Urothelium cell line (cell line): ENCODE data around the gene GALE.
A peak's percentile ranks its signal among the peaks of the same experiment; 100 is the strongest.
"Not testable (repeated sequence)": the region's sequence is repeated elsewhere in the genome, so short reads cannot be mapped to it uniquely, and the experiment has no call there.

ENCODE experiments used
- DNase-seq: peaks from one replicate; pipeline ENCODE4 v3.0.0; 2011; ENCODE audit warnings: low spot score, mixed read lengths
- FAIRE-seq: peaks from 2 replicates; lab custom pipeline; 2011; peaks lifted over from hg19 to GRCh38; lab: Jason Lieb, UNC

The GALE gene

GRCh38 chr1:23800400-23801337 lies at the start of gene GALE:
Gene GALE, minus strand, starts transcription at chr1:23800754. Its CDS starts 1,747 bp downstream, at chr1:23799007.
- DNase-seq = peak; percentile 98
- FAIRE-seq = peak; percentile 98

DNA sequence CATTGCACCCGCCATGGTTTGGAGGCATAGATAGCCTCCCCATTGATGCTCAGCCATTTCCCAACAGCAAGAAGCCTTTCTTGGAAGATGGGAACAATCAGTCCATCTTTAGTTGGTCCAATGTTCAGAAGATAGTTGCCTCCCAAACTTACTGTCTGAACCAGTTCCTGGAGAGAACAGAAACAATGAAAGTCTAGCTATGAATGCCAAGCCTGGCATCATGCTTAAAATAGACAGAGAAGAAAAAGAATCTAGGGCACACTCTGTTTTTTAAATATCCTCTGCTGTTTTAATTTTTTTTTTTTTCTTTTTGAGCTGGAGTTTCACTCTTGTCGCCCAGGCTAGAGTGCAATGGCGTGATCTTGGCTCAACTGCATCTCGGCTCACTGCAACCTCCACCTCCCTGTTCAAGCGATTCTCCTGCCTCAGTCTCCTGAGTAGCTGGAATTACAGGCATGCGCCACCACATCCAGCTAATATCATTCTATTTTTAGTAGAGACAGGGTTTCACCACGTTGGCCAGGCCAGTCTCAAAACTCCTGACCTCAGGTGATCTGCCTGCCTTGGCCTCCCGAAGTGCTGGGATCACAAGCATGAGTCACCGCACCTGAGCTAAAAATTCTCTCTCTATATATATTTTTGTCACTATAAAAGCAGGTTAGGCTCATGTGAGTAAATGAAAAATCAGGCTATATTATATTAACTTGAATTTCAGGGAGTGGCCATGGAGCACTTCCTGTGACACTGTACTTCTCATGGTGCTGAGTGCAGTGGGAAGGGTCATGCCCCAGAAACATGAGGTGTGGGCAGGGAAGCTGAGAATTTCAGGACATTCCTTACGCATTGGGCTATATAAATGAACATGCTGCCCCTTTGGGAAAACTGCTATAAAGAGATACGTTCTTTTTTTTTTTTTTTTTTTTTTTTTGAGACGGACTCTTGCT lies 48.4 kb upstream of the GALE start:
- DNase-seq (no peak), FAIRE-seq (no peak)

DNA sequence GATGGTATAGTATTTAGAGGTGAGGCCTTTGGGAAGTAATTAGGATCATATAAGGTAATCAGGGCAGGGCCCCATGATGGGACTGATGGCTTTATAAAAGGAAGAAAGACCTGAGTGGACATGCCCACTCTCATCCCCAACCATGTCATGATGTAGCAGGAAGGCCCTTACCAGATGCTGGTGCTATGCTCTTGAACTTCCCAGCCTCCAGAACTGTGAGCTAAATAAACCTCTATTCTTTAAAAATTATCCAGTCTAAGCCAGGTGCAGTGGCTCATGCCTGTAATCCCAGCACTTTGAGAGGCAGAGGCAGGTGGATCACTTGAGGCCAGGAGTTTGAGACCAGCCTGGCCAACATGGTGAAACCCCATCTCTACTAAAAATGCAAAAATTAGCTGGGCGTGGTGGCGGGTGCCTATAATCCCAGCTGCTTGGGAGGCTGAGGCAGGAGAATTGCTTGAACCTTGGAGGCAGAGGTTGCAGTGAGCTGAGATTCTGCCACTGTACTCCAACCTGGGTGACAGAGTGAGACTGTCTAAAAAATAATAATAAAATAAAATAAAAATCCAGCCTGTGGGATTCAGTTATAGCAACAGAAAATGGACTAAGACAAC lies 47.0 kb upstream of the GALE start:
- FAIRE-seq, DNase-seq: not testable (repeated sequence)

DNA sequence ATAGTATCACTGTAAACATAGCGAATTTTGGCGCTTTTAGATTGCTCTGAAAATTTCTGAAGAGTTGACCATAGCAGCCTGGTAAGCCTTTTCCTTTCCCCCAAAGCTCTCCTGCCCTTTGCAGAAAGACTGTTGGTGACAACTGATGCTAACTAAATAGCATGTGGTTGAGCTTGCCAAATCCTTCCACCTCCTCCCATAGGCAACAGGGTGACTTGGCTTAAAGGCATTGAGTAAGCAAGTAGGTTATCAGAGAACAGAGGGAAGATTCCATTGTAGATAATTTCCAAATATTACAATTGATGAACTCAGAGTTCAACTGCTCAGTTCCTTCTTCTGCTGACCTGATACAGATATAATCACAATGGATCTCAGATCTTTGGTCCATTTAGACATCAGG lies 44.6 kb upstream of the GALE start:
- no peak for FAIRE-seq

DNA sequence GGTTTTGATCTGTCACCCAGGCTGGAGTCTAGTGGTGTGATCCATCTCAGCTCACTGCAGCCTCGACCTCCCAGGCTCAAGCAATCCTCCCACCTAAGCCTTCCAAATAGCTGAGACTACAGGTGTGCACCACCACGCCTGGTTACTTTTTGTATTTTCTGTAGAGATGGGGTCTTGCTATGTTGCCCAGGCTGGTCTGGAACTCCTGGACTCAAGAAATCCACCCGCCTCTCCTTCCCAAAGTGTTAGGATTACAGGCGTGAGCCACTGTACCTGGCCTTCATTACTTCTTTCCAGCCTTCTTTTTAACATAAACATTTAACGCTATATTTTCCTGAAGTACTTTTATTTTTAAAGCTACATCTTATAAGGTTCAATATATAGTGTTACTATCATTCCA lies 43.1 kb upstream of the GALE start:
- DNase-seq (no peak), FAIRE-seq (no peak)

More for the DNA sequence above, 44.6 kb upstream of the GALE start:
- DNase-seq = no peak

DNA sequence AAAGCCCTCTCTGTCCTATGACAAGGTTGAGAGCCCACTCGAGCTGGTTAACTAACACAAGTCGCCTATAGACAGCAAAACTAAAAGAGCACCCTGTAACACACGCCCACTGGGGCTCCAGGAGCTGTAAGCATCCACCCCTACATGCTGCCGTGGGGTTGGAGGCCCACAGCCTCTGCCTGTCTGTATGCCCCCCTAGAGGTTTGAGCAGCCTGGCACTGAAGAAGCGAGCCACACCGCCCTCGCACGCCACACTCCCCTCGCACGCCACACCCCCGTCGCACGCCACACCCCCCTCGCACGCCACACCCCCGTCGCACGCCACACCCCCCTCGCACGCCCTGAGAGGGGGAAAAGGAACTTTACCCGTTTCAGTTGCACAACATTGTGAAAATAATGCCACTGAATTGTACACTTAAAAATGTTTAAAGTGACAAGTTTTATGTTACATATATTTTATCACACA lies 37.9 kb upstream of the GALE start:
- DNase-seq (peak; percentile 74), FAIRE-seq (peak; percentile 94)

DNA sequence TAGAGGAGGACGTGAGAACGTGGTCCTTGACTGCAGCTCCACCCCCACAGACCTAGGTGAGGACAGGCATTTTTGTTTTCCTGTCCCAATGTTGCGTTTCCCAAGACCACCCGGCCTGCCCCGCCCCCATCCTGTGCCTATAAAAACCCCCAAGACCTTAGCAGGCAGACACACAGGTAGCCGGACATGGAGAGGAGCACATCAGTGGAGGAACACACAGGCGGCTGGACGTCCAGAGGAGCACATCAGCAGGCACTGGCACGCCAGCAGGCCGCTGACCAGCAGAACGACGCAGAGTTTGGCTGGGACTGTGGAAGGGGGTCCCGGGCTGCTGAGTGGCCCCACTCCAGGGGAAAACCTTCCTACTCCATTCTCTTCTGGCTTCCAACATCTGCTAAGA lies 37.4 kb upstream of the GALE start:
- DNase-seq (no peak), FAIRE-seq (no peak)

DNA sequence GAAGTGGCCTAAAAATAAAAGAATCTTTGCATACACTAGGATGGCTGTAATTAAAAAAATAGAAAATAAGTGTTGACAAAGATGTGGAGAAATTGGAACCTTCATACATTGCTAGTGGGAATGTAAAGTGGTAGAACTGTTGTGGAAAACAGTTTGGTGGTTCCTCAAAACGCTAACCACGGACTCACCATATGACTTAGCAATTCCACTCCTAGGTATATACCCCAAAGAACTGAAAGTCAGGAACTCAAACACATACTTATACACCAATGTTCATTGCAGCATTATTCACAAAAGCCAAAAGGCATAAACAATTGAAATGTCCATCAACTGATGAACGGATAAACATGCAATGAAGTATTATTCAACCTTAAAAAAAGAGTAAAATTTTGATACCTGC lies 35.5 kb upstream of the GALE start:
- no peak for FAIRE-seq
- no peak for DNase-seq

DNA sequence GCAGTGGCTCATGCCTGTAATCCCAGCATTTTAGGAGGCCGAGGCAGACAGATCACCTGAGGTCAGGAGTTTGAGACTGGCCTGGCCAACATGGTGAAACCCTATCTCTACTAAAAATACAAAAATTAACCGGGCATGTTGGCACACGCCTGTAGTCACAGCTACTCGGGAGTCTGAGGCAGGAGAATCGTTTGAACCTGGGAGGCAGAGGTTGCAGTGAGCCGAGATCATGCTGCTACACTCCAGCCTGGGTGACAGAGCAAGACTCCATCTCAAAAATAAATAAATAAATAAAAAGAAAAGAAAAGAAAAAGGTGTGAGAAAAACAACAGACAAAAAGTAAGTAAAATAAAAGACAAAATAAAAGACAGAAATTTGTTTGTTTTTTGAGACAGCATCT lies 33.6 kb upstream of the GALE start:
- FAIRE-seq, DNase-seq: not testable (repeated sequence)

GRCh38 chr1:23827717-23828116 lies 27.2 kb upstream of the GALE start:
- DNase-seq = no peak
- no peak for FAIRE-seq

GRCh38 chr1:23826590-23826989 lies 26.0 kb upstream of the GALE start:
- FAIRE-seq, DNase-seq: not testable (repeated sequence)

DNA sequence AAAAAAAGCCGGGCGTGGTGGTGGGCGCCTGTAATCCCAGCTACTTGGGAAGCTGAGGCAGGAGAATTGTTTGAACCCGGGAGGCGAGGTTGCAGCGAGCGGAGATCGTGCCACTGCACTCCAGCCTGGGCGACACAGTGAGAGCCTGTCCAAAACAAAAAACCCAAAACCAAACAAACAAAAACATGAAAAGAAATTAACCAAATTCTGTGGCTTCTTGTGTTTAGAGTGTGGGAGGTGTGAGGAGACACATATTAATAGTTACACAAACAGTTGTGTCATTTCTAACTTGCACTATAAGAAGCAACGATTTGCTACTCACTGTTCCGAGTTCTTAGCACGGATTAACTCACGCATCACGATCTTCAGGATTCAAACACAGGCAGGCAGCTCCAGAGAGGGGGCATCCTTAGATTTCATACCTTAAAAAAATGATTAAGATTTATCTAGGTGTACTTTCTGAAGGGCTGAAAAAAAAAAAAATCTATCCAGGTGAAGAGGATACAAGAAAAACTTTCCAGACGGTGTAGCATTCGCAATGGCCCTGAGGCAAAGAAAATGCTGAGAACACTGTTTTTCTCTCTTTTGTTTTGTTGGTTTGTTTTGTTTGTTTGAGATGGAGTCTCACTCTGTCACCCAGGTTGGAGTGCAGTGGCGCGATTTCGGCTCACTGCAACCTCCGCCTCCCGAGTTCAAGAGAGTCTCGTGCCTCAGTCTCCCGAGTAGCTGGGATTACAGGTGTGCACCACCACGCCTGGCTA lies 25.4 kb upstream of the GALE start:
- DNase-seq (no peak), FAIRE-seq (no peak)

- peak; percentile 95 for DNase-seq
- no peak for FAIRE-seq
Observed at GRCh38 chr1:23825076-23825761, 24.7 kb upstream of the GALE start, which contains the start of gene HMGCL. Gene HMGCL, minus strand, starts transcription at chr1:23825429. Its CDS starts 14 bp downstream, at chr1:23825415.

- DNase-seq (no peak), FAIRE-seq (no peak)
Observed at GRCh38 chr1:23824711-23825075, 24.1 kb upstream of the GALE start.

DNA sequence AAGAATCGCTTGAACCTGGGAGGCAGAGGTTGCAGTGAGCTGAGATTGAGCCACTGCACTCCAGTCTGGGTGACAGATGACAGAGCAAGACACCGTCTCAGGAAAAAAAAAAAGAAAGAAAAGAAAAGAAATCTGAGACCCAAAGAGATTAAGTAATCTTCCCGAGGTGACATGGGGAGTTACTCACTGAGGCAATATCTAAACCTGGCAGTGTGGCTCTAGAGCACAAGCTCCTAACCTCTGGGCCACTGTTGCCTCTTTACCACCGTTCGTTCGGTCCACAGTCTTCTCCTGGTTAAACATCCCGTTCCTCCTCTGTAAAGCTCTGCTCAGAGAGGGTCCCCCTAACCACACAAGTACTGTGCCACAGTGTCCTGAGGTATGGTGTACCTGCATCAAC lies 23.2 kb upstream of the GALE start:
- DNase-seq (no peak), FAIRE-seq (no peak)

DNA sequence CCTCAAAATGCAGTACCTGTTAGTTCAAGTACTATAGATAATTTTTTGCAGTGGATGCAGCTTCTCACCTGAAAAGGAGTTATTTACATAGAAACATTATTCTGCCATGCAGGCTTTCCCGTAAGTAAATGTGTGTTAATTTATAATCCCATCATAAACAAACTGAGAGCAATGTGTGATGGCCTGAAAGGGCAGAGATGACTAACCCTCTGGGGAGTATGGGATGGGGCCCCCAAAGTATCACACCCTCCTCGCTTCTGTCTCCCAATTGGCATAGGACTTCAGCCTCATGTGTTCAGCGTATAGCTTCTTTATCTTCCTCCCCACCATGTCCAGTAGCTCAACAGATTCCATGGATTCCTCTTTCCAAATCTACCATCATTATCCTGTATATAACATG lies 17.1 kb upstream of the GALE start:
- FAIRE-seq (no peak), DNase-seq (no peak)

DNA sequence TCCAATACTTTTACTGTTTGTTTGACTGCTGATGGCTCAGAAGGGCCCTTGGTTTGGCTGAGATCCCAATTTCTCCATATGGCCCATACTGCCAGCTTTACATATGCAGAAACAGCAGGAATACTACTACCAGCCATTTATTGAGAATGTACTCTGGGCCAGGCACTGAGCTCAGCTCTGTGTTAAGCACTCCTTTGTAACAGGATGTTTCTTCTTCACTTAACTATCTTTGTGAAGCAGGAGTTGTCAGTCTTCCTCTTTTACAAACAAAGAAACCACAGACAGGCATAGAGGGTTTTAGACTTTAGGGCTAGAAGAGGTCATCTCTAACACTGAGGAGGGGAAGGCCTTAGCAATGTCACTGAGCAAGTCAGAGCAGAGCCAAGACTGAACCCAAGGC lies 16.4 kb upstream of the GALE start:
- DNase-seq = no peak
- no peak for FAIRE-seq

- FAIRE-seq = no peak
- DNase-seq = no peak
Observed at GRCh38 chr1:23816361-23816760, 15.8 kb upstream of the GALE start.

GRCh38 chr1:23814016-23814415 lies 13.5 kb upstream of the GALE start:
- no peak for DNase-seq
- FAIRE-seq = no peak
